Epidermal melanocyte (primary cell): ENCODE data around the gene PIK3C3.
"Not testable (repeated sequence)": the region's sequence is repeated elsewhere in the genome, so short reads cannot be mapped to it uniquely, and the experiment has no call there.

ENCODE experiments used
- DNase-seq: peaks from one replicate; pipeline ENCODE4 v3.0.0; 2011; ENCODE audit warnings: low spot score; ENCODE audit not compliant: insufficient read length

PIK3C3 gene

GRCh38 chr18:41965634-41966255 lies 10.7 kb downstream of the PIK3C3 start:
- DNase-seq: no peak

- no peak for DNase-seq
Measured at GRCh38 chr18:41966943-41967342, 11.9 kb downstream of the PIK3C3 start.

GRCh38 chr18:41967680-41968079 lies 12.6 kb downstream of the PIK3C3 start:
- DNase-seq: no peak

GRCh38 chr18:41969881-41970280 lies 14.8 kb downstream of the PIK3C3 start:
- no peak for DNase-seq

DNA sequence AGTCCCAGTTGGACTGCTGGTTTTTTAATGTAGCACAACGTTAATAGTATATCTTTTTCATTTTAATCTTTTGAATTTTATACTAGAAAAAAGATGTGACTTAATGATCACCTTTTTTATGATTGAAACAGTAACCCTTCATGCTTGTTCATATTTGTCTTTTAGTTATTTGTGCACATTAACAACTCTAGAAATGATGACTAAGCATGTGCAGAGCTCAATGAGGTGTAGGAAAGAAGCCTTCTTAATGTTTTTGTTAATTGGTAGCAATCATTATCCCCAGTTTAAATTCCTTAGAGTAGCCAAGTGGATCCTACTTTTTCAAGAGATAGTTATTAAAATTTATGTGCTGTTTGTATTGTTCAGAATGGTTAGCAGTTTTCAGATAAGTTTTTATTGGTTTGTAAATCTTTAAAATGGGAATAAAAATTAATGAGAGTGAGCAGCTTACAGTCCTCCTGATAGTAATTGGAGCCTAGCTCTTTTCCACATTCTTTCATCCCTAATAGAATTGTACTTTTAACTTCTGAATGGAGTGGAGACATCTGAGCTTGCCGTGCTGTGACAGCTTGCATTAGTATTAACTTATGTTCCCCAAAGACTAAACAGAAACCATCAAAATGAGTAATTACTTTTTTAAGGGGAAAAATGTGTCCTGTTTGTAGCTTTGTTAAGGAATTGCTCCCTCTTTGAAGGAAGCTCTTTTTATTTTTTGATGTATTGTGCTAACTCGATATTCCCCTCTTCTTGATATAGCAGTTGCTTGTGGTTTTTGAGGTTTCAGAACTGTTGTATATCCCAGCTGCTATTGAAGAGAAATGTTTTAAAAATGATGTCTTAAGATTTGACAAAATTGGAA lies 17.3 kb downstream of the PIK3C3 start:
- no peak for DNase-seq

DNA sequence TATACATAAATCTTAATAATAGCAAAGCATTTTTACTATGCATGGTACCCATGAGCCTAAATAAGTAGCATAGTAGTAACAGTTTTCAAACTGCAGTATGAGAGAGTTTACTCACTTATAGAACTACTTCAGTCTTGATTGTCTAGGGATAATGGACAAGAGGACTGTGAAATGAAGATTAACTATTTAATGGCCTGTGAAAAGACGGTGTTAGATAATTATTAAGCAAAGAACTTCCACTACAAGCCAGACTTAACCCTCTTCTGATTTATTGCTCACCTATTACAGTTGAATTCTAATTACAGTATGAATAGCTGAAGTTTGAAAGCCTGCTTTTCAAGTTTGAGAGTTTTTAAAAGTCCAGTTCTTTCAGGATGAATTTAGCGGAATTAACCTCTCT lies 18.9 kb downstream of the PIK3C3 start:
- DNase-seq: no peak

DNA sequence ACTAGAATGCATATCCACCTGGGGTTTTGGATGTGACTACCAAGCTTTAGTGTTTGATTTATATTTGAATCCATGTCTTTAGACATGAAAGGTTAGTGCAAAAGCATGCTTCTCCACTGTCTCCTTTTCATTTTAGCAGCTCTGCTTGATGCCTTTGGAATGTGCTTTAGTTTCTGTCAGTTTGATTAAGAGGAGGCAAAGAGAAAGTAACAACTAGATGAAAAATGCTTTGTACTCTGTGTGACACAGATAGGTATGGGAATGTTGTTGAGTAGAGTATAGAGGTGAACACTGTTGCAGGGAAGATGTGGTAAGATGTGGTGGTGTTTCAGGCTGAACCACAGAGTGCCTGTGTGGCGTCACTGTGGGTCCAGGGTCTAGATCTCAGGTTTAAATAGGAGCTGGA lies 19.8 kb downstream of the PIK3C3 start:
- DNase-seq: no peak

DNA sequence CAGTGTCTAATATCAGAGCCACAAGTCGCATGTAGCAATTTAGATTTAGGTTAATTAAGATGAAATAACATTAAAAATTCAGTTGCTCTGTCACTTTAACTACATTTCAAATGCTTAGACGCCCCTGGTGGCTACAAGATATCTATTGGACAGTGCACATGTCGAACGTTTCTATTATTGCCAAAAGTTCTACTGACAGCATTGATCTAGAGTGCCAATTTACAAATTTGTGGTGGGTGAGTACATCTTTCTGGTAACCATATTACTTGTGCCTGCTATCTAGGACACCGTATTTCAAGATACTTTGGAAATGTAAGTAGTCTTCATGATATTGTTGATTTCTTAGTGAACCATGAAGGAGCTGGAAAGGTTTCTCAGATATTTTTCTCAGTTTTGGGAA lies 20.2 kb downstream of the PIK3C3 start:
- no peak for DNase-seq

- no peak for DNase-seq
Measured at GRCh38 chr18:41977233-41977632, 22.2 kb downstream of the PIK3C3 start.

DNA sequence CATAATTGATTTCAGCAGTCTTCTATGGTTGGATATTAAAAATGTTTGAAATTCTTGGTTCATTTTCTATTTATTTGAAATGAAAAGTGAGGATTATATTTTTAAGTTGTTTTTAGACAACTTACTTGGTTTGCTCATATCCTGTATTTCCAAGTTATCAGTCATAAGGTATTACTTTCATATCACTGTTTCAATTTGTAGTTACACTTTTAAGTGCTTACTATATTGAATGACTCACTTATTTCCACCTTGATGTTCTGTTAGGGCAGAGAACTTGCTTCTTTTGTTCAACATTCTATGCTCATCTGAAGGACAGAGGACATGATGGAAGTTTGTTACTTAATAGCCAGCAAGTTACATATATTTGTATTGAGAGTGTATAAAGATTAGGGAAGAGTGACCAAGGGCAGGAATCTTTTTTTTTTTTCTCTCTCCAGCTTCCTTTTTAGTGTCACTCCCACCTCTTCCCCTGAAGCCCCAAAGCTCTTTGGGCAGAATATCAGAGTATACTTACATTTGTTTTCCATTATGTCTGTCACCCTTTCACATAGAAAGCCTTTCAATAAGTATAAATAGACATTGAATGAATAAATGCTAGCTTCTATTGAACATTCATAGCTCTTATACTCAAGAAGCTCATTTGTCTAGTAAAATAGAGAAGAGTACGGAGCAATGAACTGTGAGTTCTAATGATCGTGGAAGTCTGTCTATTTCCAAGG lies 28.1 kb downstream of the PIK3C3 start:
- DNase-seq: no peak

- DNase-seq: no peak
Measured at GRCh38 chr18:41985914-41986313, 30.9 kb downstream of the PIK3C3 start.

GRCh38 chr18:41989508-41989907 lies 34.5 kb downstream of the PIK3C3 start:
- DNase-seq: no peak

DNA sequence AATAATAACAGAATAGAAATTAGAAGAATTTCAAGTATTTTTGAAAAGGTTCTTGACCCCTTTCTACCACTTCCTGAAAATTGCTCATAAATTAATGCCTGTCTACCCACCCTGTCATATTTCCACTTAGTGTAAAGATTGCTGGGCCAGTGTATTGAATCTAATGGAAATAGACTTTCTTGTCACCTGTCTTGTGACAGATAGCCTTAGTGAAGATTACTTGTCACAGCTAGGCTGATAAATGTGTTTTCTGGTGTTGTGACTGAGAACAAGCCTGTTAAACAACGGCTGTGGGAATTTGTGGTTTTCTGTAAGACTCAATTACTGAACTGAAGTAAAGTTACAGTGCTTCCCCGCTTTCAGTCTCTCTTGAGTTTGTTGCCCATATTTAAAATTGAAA lies 37.0 kb downstream of the PIK3C3 start:
- DNase-seq: no peak

DNA sequence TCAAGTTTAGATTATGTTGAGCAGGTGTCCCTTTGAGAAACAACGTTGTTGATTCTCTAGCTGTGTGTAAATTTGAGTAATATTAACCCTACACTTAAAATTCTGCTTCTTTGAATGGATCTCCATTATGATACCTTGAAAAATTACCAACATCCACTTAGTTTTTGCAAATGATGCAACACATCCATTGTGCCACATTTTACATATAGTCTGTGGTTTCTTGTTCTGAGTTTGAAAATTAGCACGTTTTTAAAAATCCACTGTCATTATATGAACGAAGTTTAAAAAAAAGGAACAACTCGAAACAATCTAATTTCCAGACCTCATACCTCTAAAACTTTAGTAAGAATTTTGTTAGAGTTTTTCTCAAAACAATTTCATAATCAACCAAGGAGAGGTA lies 37.7 kb downstream of the PIK3C3 start:
- DNase-seq: no peak

- DNase-seq: no peak
Measured at GRCh38 chr18:41993151-41993550, 38.1 kb downstream of the PIK3C3 start.

DNA sequence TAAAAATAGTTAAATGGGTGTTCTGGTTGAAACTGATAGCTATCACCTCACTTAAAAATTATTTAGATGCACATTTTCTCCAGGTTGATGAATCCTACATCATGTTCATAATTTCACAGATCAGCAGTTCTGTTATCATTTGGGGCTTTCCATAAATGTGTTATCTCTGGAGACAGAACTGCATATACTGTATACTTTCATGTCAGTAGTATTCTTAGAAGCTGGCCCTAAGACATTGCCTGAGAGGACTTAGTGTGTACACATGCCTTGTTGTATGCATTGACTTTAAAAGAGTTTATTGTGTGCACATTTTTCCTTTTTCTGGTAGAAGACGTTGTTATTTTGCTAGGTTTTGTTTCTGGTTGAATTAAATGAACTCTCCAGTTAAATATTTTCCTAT lies 41.0 kb downstream of the PIK3C3 start:
- DNase-seq: no peak

DNA sequence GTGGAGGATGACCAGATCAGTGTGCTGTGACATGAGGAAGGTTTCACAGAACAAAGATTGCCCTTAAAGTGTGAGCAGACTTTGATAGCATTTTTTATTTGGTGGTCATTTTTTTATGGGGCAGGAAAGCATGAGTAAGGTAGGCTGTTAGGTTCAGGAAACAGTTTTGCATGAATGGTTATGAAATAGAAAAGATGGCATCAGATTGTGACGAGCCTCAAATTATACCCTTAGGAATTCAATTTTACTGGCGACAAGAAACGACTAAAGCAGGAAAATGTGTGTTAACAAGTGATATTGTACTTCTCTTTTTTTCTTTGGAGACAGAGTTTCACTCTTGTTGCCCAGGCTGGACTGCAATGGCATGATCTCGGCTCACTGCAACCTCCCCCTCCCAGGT lies 44.7 kb downstream of the PIK3C3 start:
- no peak for DNase-seq

- DNase-seq: no peak
Measured at GRCh38 chr18:42001801-42002200, 46.8 kb downstream of the PIK3C3 start.

- DNase-seq: no peak
Measured at GRCh38 chr18:42004653-42005052, 49.6 kb downstream of the PIK3C3 start.

DNA sequence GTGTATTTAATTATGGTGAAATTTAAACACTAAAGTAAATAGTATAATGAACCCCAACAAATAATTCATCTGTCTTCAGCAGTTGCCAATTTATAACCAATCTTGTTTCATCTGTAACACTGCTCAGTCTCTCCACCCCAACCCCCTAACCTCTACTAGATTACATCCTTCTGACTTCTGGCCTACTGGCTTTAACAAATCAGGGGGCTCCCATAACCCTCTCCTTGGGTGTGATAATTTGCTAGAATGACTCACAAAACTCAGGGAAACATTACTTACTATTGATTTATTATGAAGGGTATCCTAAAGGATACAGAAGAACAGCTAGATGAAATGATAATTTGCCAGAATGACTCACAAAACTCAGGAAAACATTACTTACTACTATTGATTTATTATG lies 50.7 kb downstream of the PIK3C3 start:
- no peak for DNase-seq

DNA sequence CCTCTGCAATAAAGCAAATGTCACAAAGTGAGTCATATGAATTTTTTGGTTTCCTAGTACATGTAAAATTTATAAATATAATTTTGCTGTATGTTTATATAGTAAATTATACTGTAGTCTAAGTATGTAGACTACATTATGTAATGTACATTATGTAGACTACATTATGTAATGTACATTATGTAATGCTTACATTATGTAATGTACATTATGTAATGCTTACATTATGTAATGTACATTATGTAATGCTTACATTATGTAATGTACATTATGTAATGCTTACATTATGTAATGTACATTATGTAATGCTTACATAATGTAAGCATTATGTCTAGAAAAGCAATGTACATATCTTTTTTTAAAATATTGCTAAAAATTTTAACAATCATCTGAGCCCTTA lies 54.4 kb downstream of the PIK3C3 start:
- not testable (repeated sequence) for DNase-seq

GRCh38 chr18:42011053-42011452 lies 56.0 kb downstream of the PIK3C3 start:
- no peak for DNase-seq
